Stimulated activated memory B cell treated with anti-CD40 and anti-IgM and Interleukin-4, amounts not matched to agents 10 μg/mL and 1 μg/mL and 100 μg/mL, for 72 hours (primary cell): ENCODE results near the gene CFAP99.

Experiments used
- ATAC-seq: fragments of 150-1000 bp; cut with Tn5 transposase; 2 replicates; pipeline ENCODE4 v1.10.0; 2021
- H3K27ac Mint-ChIP-seq: one replicate; pipeline ENCODE4 v1.8.0; 2022; ENCODE audit warnings: mild to moderate bottlenecking, mixed read lengths
- H3K27me3 Mint-ChIP-seq: one replicate; pipeline ENCODE4 v1.8.0; 2022; ENCODE audit warnings: mixed read lengths
- H3K36me3 Mint-ChIP-seq: one replicate; pipeline ENCODE4 v1.8.0; 2022; ENCODE audit warnings: mixed read lengths
- H3K4me1 Mint-ChIP-seq: one replicate; pipeline ENCODE4 v1.8.0; 2022; ENCODE audit warnings: mixed read lengths
- H3K4me3 Mint-ChIP-seq: one replicate; pipeline ENCODE4 v1.8.0; 2022; ENCODE audit warnings: mild to moderate bottlenecking, moderate library complexity, mixed read lengths
- H3K9me3 Mint-ChIP-seq: one replicate; pipeline ENCODE4 v1.8.0; 2022; ENCODE audit warnings: mixed read lengths

The CFAP99 gene

DNA sequence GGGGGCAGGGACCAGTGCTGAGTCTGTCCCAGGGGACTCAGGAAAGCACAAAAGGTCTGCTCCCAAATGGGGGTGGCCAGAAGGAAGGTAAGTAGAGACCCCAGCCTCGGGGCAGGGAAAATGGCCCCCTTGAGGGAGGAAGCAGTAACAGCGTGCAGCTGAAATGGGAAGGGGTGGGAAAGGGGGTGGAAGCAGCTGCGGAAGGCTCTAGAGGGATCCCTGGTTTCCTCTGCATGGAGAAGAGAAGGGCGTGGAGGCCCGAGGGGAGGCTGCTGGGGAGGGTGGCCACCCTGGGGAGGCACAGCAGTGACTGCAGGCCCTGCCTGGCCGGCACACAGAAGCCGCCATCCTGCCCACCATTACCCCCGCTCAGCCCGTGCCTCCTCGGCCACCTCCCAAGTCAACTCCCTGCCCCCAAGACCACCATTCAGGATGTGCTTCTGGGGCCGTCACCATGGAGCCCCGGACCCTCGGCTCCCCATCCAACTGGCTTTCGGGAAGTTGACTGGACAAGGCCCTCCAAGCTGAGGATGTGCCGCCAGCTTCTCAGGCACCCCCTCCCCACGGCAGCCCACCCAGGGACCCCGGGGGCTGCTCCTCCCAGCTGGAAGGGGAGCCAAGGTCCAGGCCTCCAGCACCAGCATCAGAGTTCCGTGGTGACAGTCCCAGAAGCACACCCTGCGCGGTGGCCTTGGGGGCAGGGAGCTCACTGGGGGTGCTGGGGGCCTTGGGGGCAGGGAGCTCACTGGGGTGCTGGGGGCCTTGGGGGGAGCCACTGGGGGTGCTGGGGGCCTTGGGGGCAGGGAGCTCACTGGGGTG, 23.6 kb downstream of the CFAP99 start:
- Mint-ChIP-seq H3K36me3 (no peaks in the 10 kb centered on the region), H3K9me3 (no peaks in the 10 kb centered on the region), H3K4me1 (peaks cover 8% of the 10 kb centered on the region), H3K27me3 (no peaks in the 10 kb centered on the region), H3K4me3 (no peak overlapping the region), H3K27ac (no peak overlapping the region)
- no peak for ATAC-seq

DNA sequence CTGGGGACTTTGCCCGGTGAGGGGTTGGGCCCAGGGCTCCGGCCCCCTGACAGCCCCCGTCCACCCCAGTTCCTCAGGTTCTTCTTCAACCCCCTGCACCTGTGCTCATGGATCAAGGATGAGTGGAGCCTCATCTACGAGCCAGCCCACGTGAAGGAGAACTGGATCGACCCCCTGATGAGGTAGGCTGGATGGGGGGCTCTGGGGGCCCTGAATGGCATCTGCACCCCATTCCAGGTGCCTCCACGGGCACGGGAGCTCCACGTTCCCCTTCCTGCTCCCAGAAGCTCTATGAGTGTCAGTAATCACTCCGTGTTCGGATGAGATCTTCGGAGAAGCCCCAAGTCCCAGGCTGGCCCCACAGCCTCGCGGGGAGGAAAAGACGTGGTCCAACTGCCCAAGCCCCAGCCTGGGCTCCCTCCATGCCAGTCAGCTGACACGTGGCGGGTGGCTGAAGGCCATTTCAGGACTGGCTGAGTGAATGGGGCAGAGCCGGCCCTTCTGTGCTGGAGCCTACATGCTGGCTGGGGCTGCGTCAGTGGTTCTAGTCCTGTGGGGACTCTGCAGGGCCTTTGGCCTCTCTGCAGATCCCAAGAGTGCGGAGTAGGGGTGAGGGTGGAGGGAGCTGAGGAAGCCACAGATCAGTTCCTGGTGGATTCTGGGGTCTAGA, 24.4 kb downstream of the CFAP99 start:
- no peak overlapping the region for H3K4me3 Mint-ChIP-seq
- peaks cover 8% of the 10 kb centered on the region for H3K4me1 Mint-ChIP-seq
- H3K36me3 Mint-ChIP-seq = no peaks in the 10 kb centered on the region
- ATAC-seq = no peak
- no peaks in the 10 kb centered on the region for H3K9me3 Mint-ChIP-seq
- H3K27ac Mint-ChIP-seq = no peak overlapping the region
- H3K27me3 Mint-ChIP-seq = no peaks in the 10 kb centered on the region

DNA sequence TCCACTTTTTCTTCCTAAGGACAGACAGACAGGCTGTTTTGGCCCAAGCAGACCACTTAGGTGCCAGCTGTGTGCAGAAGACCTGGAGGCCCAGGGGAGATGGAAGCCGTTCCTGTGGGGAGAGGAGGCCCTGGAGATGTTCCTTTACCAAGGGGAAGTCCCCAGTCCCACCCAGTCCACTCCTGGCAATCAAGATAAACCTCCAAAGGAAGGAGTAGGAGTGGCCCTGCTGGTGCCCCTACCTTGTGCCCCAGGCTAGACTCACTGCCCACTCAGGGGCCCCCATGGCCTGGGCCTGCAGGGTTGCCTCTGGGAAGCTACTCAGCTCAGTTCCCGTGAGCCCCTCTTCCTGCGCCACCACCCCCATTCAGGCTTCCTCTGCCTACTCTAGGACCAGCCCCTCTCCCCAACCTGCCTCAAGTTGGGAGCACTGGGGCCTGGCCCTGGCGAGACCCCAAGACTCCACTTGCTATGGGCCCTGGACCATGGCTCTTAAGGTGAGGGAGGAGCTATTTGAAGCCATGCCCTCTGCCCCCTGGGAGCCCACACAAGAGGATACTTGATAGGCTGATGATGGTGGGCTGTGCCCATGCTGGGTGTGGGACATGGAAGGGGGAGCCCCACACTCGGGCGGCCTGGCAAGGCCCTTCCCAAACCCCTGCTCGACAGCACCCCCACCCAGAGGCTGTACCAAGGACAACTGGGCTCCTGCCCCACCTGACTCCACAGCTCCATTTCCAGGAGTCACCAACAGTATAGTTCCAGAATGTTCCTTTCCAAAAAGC, 25.4 kb downstream of the CFAP99 start:
- H3K36me3 Mint-ChIP-seq = no peaks in the 10 kb centered on the region
- no peak overlapping the region for H3K27ac Mint-ChIP-seq
- H3K4me3 Mint-ChIP-seq = no peak overlapping the region
- no peaks in the 10 kb centered on the region for H3K9me3 Mint-ChIP-seq
- H3K27me3 Mint-ChIP-seq = no peaks in the 10 kb centered on the region
- no peak for ATAC-seq
- H3K4me1 Mint-ChIP-seq = peaks cover 8% of the 10 kb centered on the region

DNA sequence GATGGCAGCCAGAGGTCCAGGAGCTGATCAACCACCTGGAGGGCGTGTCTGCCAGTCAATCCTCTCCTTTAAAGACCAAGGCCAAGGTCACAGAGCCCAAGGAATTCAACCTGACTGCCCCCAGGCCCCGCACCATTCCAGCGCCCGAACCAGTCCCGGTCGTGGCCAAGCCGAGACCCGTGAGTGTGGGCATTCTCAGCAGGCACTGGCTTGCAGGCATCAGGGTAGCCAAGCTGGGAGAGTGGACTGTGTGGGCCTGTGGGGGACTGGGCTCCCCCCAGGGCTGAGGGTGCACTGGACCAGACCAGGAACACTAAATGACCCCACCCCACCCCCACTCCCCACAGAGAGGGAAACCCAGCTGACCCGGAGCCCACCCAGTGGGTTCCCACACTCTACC, 26.4 kb downstream of the CFAP99 start:
- H3K36me3 Mint-ChIP-seq = no peaks in the 10 kb centered on the region
- no peak overlapping the region for H3K27ac Mint-ChIP-seq
- ATAC-seq = no peak

DNA sequence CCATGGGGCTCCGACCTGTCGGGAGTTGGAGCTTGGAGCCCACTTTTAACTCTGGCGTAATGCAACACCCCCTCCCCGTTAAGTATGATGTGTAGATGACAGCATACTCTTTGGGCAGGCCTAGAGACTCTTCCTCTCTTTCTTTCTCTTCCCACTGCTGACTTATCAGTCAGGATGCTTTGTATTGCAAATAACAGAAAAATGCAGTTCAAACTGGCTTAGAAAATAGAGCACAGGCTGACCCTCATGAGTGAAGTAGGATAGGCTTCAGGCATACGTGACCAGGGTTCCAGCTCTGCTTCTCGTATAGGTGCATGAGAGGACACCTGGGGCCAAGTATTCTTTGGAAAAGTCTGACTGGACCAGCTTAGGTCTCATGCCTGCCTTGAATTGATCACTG, 26.8 kb downstream of the CFAP99 start:
- Mint-ChIP-seq H3K4me3 (no peak overlapping the region), H3K4me1 (peaks cover 8% of the 10 kb centered on the region), H3K27me3 (no peaks in the 10 kb centered on the region), H3K27ac (no peak overlapping the region), H3K9me3 (no peaks in the 10 kb centered on the region), H3K36me3 (no peaks in the 10 kb centered on the region)
- no peak for ATAC-seq

More for the DNA sequence above, 26.4 kb downstream of the CFAP99 start:
- H3K4me3 Mint-ChIP-seq = no peak overlapping the region
- peaks cover 8% of the 10 kb centered on the region for H3K4me1 Mint-ChIP-seq
- no peaks in the 10 kb centered on the region for H3K9me3 Mint-ChIP-seq
- H3K27me3 Mint-ChIP-seq = no peaks in the 10 kb centered on the region

DNA sequence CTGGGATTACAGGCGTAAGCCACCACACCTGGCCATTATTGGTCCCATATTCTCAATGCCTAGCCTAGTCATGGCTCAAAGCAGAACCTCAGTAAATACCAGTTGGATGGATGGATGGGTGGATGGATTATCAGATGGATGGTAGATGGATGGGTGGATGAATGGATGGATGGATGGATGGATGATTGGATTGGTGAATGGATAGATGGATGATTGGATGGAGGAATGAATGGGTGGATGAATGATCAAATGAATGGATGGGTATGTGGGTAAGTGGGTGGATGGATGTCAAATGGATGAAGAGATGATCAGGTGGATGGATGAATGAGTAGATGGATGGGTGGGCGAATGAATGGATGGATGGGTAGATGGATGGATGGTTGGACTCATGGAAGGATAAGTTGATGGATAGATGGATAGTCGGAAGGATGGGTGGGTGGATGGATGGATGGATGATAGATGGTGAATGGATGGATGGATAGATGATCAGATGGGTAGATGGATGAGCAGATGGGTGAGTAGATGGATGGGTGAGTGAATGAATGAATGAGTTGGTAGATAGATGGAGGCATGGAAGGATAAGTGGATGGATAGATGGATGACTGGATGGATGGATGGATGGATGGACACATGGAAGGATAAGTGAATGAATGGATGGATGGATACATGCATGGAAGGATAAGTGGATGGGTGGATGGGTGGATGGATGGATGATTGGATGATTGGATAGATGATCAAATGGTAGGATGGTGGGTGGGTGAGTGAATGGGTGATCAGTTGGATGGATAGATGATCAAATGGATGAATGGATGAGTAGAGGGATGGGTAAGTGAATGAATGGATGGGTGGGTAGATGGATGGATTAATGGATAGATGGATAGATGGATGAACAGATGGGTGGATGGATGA, 28.2 kb downstream of the CFAP99 start:
- peaks cover 2% of the 10 kb centered on the region for H3K4me1 Mint-ChIP-seq
- H3K36me3 Mint-ChIP-seq = no peaks in the 10 kb centered on the region
- H3K27me3 Mint-ChIP-seq = no peaks in the 10 kb centered on the region
- no peak overlapping the region for H3K27ac Mint-ChIP-seq
- H3K9me3 Mint-ChIP-seq = no peaks in the 10 kb centered on the region
- no peak overlapping the region for H3K4me3 Mint-ChIP-seq
- no peak for ATAC-seq

DNA sequence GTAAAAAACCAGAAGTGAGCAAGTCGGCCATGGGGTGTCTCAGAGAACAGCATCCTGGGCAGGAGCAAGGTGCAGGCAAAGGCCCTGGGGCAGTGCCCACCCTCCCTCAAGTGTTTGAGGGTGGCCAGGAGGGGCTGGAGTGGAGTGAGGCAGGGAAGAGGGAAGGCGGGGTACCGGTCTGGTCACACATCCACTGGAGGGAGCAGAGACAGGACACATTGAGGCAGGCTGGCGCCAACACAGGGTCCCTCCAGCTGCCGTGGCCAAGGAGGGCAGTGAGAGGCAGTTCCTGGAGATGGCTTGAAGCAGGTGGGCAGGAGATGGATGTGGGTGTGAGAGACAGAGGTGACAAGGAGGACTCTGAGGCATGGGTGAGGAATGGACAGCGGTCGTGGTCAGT, 29.8 kb downstream of the CFAP99 start:
- no peaks in the 10 kb centered on the region for H3K4me1 Mint-ChIP-seq
- no peak overlapping the region for H3K4me3 Mint-ChIP-seq
- no peaks in the 10 kb centered on the region for H3K36me3 Mint-ChIP-seq
- H3K27ac Mint-ChIP-seq = no peak overlapping the region
- H3K9me3 Mint-ChIP-seq = no peaks in the 10 kb centered on the region
- peak; percentile 6 for ATAC-seq
- no peaks in the 10 kb centered on the region for H3K27me3 Mint-ChIP-seq

DNA sequence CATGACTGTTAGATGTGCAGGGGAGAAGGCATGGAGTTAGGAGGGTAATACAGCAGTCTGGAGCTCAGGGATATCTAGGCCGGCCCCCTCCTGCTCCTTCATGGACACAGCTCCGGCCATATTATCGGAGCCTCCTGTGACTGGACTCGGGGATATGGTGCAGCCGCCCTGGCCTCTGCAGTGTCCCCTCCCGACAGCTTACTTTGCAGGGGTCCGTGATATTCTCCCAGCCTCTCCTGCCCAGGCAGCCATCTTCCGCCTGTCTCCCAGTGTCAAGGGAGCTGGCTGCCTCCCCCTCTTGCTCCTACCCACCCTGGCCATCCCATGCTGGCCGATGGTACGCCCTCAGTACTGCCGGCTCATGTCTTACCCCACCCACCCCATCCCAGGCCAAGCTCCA, 30.3 kb downstream of the CFAP99 start:
- no peak overlapping the region for H3K4me3 Mint-ChIP-seq
- H3K4me1 Mint-ChIP-seq = no peaks in the 10 kb centered on the region

DNA sequence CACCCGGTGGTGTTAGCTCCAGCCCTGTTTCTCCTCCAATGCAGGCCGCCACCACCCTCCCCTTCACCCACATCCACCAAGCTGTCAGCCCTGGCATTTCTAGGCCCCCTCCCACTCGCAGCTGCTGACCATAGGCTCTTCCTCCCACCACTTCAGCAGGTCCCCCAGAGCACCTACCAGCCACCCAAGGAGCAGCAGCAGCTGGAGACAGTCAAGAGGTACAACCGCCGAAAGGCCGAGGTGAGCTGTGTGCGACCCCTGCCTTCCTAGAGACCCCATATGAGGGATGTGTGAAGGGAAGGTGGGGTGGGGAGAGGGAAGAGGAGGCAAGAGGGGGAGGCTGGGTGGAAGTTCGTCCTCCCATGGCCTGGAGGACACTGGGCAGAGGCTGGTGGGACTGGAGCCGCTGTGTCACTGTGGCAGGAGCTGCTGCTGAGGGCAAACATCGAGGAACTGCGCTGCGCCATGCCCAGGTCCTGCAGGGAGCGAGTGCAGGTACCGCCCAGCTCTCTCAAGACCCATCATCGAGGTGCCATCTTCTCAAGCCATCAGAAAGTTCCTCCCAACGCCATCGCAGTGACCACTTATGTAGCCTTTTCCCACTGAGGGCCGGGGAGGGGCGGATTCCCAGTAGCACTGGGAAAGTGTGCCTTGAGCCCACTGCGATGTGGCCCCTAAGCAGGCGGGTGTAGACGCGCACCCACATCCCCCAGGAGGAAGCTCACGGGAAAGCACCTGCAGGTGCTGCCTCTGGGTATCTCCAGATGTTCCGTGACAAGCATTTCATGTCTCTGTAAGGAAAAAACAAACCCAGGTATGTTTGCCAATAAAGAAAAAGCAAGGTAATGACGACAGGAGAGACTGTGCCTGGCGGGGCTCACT, 31.0 kb downstream of the CFAP99 start:
- no peaks in the 10 kb centered on the region for H3K4me1 Mint-ChIP-seq
- H3K27ac Mint-ChIP-seq = no peak overlapping the region
- no peaks in the 10 kb centered on the region for H3K9me3 Mint-ChIP-seq
- H3K27me3 Mint-ChIP-seq = no peaks in the 10 kb centered on the region
- H3K36me3 Mint-ChIP-seq = no peaks in the 10 kb centered on the region
- peak; percentile 6 for ATAC-seq
- no peak overlapping the region for H3K4me3 Mint-ChIP-seq

More for the DNA sequence above, 30.3 kb downstream of the CFAP99 start:
- H3K9me3 Mint-ChIP-seq = no peaks in the 10 kb centered on the region
- H3K27me3 Mint-ChIP-seq = no peaks in the 10 kb centered on the region
- H3K36me3 Mint-ChIP-seq = no peaks in the 10 kb centered on the region
- H3K27ac Mint-ChIP-seq = no peak overlapping the region
- no peak for ATAC-seq

DNA sequence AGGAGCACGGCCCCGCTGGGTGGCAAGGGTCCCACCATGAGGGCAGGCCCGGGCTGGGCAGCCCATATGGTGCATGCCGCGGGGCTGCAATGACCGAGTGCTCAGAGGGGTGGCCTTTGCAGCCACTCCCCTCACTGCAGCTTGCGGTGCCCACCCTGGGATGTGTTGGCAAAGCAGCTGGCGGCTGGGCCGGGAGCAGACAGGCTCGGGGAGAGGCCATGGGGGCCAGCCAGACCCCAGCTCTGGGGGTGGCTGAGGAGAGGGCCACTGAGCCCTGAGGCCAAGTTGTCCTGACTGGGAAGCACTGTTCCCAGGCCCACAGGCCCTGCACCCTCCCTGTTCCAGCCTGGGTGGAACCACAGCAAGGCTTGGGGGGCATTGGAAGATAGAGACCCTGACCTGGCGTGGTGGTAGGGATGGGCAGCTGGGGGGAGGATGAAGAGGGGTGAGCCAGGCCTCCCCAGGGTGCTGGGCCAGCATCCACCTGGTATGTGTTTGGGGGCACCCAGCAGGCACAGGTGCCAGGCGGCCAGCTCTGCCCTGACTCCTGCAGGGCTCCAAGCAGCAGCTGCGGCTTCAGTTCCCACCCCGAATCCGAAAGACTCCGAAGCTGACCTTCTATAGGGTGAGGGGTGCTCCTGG, 31.8 kb downstream of the CFAP99 start:
- Mint-ChIP-seq H3K27me3 (no peaks in the 10 kb centered on the region), H3K9me3 (no peaks in the 10 kb centered on the region), H3K36me3 (no peaks in the 10 kb centered on the region), H3K27ac (no peak overlapping the region), H3K4me1 (no peaks in the 10 kb centered on the region), H3K4me3 (no peak overlapping the region)
- peak; percentile 10 for ATAC-seq

DNA sequence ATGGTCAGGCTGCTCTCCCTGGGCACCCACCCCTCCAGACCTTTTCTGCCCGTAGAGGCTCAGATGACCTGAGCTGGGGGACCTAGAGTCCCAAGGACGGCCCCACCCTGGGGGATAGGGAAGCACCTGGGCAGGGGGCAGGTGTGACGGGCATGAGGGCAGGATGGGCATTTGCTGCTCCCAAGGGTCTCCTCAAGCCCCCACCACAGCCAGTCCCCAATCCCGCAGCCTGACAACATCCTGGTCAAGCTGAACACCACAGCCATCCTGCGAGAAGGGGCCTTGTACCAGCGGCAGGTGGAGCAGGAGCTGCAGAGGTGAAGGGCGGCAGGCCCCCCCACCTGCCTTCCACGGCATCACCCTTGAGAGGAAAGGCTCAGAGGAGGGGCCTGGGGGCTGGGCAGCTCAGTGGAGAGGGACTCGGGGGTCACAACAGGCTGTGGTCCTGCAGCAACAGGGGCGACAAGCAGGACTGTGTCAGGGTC, 32.3 kb downstream of the CFAP99 start:
- Mint-ChIP-seq H3K27ac (no peak overlapping the region), H3K4me3 (no peak overlapping the region), H3K36me3 (no peaks in the 10 kb centered on the region), H3K9me3 (no peaks in the 10 kb centered on the region), H3K27me3 (no peaks in the 10 kb centered on the region), H3K4me1 (no peaks in the 10 kb centered on the region)
- no peak for ATAC-seq

DNA sequence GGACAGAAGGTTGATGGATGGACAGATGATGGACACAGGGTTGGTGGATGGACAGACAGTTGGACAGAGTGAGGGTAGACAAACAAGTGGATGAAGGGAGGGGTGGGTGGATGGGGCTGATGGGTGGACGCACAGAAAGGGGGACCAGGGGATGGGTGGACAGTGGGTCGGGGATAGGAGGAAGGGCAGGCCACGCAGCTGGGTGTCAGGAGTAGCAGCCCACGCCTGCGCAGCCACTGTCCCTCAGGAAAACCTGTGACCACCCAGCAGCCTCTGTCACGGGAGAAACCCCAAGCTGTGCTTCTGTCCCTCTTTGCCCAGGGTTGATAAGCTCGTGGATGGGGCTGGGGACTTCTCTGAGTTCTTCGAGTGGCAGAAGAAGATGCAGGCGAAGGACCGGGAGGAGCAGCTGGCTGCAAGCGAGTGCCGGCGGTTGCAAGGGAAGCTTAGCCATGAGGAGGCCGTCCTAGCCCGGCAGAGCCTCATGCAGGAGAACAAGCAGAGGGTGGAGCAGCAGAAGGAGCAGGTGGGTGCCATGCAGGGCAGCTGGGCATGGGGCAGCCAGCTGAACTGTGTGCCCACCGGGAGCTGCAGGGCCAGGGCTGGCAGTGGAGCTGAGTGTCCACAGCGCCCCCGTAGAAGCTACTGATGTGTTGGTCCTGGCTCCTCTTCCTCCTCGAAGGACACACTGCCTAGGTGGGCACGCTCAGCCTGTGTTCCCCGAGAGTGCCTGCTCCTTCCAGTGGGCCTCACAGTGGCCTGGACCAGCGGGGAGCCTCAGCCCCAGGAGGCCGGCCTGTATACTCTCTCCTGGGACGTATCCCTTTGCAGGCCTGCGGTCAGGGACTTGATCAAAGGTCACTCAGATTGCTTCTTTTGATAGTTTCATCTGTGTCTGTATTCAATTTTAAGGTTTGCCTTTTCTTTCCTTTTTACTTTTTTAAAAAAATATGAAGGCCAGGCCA, 33.3 kb downstream of the CFAP99 start:
- Mint-ChIP-seq H3K4me1 (no peaks in the 10 kb centered on the region), H3K9me3 (no peaks in the 10 kb centered on the region), H3K27ac (no peak overlapping the region), H3K4me3 (no peak overlapping the region), H3K36me3 (no peaks in the 10 kb centered on the region), H3K27me3 (no peaks in the 10 kb centered on the region)
- ATAC-seq = no peak
